DND-41 (cell line): ENCODE results near the gene TLE1.

Experiments
- EZH2 ChIP-seq: IDR thresholded peaks from 3 replicates; pipeline ENCODE4 v1.6.1; 2012; ENCODE audit warnings: borderline replicate concordance, low read depth, mild to moderate bottlenecking, moderate library complexity, low read length, inconsistent platforms; ENCODE audit not compliant: severe bottlenecking
- TF ChIP-seq, protein P1 (sequence below): IDR thresholded peaks from 2 replicates; pipeline ENCODE4 v1.5.1; 2012; ENCODE audit warnings: borderline replicate concordance, low read length, moderate library complexity, mild to moderate bottlenecking; ENCODE audit not compliant: poor library complexity, severe bottlenecking; ENCODE audit errors: extremely low read depth

DNA sequence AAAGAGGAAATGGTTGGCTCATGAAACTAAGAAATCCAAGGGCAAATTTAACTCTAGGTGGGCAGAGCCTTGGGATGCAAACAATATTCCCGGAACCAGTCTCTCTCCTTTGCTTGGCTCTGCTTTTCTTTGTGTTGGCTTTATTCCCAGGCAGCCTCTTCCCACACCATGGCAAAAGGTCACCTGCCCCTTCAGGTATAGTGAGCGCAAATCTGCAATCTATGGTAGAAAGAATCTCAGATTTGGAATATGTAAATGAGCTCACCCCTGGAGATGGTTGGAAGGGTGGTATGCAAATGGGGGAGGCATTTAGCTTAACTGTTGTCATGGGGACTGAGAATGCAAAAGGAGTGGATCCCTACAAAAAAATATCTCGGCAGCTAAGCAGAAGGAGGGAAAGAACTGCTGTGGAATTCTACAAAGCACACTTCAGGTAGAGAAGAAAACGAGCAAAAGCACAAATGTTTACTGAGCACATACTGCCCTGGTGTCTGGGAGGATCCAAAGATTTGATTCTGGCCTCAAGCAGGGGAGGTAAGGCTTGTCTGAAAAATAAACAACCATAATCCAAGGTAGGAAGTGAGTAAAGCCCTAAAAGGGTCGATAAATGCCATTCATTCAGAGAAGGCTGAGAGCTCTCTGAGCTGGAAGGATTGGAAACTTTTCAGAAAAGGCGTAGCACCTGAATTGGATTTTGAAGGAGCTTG is 139.7 kb downstream of the TLE1 start:
- TF ChIP-seq, protein P1, sequence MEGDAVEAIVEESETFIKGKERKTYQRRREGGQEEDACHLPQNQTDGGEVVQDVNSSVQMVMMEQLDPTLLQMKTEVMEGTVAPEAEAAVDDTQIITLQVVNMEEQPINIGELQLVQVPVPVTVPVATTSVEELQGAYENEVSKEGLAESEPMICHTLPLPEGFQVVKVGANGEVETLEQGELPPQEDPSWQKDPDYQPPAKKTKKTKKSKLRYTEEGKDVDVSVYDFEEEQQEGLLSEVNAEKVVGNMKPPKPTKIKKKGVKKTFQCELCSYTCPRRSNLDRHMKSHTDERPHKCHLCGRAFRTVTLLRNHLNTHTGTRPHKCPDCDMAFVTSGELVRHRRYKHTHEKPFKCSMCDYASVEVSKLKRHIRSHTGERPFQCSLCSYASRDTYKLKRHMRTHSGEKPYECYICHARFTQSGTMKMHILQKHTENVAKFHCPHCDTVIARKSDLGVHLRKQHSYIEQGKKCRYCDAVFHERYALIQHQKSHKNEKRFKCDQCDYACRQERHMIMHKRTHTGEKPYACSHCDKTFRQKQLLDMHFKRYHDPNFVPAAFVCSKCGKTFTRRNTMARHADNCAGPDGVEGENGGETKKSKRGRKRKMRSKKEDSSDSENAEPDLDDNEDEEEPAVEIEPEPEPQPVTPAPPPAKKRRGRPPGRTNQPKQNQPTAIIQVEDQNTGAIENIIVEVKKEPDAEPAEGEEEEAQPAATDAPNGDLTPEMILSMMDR = no peak
- TF ChIP-seq EZH2 = no peak
